Measurements from ENCODE around the gene ACE.

DNA sequence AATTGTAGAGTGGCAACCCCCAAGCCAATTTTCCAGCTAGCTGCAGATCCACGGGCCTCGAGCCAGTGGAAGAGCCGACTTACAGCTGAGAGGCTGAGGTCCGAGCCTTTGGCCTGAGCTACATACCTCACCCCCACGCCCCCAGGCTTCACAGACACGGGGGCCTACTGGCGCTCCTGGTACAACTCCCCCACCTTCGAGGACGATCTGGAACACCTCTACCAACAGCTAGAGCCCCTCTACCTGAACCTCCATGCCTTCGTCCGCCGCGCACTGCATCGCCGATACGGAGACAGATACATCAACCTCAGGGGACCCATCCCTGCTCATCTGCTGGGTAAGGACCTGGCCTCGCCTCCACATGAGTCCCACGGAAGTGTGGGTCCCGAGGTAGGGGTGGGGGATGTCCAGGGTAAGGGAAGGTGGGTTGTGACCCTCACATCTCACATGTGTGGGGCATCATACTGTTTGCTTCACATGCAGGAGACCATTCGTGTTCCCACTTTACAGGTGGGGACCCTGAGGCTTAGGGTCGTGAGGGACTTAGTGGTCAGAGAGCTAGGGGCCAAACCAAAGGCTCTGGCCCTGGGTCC lies 3.4 kb downstream of the ACE start:
- TF ChIP-seq, protein P1, sequence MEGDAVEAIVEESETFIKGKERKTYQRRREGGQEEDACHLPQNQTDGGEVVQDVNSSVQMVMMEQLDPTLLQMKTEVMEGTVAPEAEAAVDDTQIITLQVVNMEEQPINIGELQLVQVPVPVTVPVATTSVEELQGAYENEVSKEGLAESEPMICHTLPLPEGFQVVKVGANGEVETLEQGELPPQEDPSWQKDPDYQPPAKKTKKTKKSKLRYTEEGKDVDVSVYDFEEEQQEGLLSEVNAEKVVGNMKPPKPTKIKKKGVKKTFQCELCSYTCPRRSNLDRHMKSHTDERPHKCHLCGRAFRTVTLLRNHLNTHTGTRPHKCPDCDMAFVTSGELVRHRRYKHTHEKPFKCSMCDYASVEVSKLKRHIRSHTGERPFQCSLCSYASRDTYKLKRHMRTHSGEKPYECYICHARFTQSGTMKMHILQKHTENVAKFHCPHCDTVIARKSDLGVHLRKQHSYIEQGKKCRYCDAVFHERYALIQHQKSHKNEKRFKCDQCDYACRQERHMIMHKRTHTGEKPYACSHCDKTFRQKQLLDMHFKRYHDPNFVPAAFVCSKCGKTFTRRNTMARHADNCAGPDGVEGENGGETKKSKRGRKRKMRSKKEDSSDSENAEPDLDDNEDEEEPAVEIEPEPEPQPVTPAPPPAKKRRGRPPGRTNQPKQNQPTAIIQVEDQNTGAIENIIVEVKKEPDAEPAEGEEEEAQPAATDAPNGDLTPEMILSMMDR (IDR thresholded peaks at IDR 0.05), result no peak
- no peak for TF ChIP-seq POLR2A (IDR thresholded peaks at IDR 0.05)
- TF ChIP-seq POLR2AphosphoS5 (IDR thresholded peaks at IDR 0.05), result no peak
- TF ChIP-seq EP300 (IDR thresholded peaks at IDR 0.05), result no peak

Measured in gastroesophageal sphincter (tissue), 3 donors.